ENCODE measurements around the gene STKLD1. TPM values are rescaled to one million over a fixed set of nuclear protein-coding genes. Genes with fewer than 3 reads are reported as not detected.

Gene STKLD1
- total RNA-seq, 1 donor from 2014 or later: 1.6 TPM

DNA sequence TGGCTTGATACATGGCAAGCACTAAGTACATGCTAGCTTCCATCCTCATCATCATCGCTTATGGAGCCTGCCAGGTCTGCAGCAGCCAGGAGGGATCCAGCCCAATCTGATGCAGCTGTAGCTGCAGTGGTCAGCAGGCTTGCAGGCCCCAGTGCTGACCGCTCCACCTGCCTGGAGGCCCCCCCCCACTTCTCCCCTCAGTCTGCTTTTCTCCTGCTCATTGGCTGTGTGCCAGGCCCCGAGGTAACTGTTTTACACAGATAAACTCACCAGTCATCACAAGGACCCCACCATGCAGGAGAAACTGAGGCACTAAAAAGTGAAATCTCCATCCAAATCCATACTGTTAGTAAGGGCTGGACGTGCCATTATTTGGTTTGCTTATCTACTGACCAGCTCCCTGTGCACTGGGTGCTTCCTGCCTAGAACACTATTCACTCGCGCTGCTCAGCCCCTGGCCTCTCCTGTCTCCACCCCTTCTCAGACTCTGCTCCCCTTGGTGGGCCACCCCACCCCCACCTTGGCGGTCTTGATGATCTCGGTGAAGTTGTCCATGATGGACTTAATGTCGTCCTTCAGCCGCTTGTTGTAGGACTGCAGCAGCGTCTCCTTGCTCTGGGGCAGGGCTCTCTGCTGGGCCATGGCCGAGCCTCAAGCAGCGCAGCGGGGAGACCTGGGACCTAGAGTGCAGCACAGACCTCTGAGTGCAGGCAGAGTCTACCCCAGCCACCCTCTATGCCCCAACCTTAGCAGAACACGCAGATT, 30.0 kb upstream of the STKLD1 start:
- Histone ChIP-seq H3K27ac (peak overlapping the region; percentile 92), H3K27me3 (ENCODE audit: low read depth) (no peaks in the 10 kb centered on the region), H3K36me3 (peaks cover 75% of the 10 kb centered on the region), H3K4me3 (peak overlapping the region; percentile 93), H3K9me3 (no peaks in the 10 kb centered on the region), H3K4me1 (peaks cover 41% of the 10 kb centered on the region)
- ATAC-seq (no peak), DNase-seq (peak; percentile 49)
- TF ChIP-seq, protein P1, sequence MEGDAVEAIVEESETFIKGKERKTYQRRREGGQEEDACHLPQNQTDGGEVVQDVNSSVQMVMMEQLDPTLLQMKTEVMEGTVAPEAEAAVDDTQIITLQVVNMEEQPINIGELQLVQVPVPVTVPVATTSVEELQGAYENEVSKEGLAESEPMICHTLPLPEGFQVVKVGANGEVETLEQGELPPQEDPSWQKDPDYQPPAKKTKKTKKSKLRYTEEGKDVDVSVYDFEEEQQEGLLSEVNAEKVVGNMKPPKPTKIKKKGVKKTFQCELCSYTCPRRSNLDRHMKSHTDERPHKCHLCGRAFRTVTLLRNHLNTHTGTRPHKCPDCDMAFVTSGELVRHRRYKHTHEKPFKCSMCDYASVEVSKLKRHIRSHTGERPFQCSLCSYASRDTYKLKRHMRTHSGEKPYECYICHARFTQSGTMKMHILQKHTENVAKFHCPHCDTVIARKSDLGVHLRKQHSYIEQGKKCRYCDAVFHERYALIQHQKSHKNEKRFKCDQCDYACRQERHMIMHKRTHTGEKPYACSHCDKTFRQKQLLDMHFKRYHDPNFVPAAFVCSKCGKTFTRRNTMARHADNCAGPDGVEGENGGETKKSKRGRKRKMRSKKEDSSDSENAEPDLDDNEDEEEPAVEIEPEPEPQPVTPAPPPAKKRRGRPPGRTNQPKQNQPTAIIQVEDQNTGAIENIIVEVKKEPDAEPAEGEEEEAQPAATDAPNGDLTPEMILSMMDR (IDR thresholded peaks at IDR 0.05): no peak
- intact Hi-C loops (cut with DNase I): no loop called here

DNA sequence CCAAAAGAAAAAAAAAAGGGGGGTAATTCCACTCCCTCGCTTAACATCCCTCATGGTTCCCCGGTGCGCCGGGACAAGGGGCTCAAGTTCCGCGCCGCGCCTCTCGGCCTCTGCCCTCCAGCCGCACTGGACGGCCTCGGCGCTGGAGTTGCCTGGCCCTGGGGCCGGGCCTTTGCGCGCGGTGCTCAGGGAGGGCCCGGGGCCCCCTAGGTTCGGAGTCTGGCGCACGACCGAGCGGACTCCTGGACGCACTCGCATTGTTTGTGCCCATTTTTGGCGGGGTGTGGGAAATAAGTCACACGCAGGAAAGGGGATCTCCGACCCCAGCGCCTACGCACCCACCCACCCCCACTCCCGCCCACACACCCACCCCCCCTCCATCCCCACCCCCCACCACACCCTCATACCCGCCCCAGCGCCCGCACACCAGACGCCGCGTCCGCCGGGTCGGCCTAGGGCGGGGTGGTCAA, 28.6 kb upstream of the STKLD1 start:
- Histone ChIP-seq H3K4me1 (peaks cover 30% of the 10 kb centered on the region), H3K9me3 (no peaks in the 10 kb centered on the region), H3K36me3 (peaks cover 75% of the 10 kb centered on the region), H3K27me3 (ENCODE audit: low read depth) (no peaks in the 10 kb centered on the region), H3K27ac (peak overlapping the region; percentile 92), H3K4me3 (peak overlapping the region; percentile 93)
- intact Hi-C loops (cut with DNase I): no loop called here
- DNase-seq: peak; percentile 59
- peak; percentile 77 to 79 for ATAC-seq
- TF ChIP-seq, protein P1 (IDR thresholded peaks at IDR 0.05): no peak

DNA sequence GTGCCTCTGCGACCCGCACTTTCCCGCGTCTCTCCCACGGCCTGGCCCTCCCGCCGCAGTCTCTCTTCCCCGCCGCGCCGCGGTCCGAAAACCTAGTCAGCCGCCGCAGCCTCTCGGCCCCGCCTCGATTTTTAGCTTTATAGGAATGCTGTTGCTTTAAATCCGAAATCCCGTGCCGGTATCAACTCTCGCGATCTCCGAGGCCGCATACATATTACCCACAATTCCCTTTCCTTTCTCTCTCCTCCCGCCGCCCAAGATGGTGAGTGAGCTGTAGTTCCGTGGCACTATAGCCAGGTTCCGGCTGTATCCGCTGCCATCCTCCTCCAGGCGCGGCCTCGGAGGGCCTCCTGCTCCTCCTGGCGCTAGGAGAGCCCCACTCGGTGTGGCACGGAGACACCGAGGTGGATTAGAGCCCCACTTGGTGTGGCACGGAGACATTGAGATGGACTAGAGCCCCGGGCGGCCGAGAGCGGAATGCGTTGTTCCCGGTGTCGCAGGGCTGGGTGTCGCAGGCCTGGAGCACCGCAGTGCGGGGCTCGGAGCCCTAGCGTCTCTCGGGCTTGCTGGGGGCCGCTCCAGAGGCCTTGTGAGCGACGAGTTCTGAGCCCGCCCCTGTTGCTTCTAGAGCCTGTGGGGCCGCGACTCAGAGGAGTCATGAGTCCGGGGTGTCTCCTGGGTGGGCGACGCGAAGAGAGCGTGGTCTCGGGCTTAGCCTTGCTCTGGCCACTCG, 28.0 kb upstream of the STKLD1 start, which contains the start of the genes MED22 and RPL7A:
Gene MED22, minus strand, starts transcription at position 147 of the 733 bp plus-strand sequence. CDS start 1,469 bp downstream, outside the sequence.
Gene RPL7A, plus strand, starts transcription at position 234 of the 733 bp plus-strand sequence. Its CDS starts 26 bp downstream, at position 260.
- Histone ChIP-seq H3K27ac (peak within 1 kb of the TSS; percentile 92), H3K36me3 (peaks cover 75% of the 10 kb centered on the region), H3K9me3 (no peaks in the 10 kb centered on the region), H3K4me3 (peak within 1 kb of the TSS; percentile 93), H3K27me3 (ENCODE audit: low read depth) (no peaks in the 10 kb centered on the region), H3K4me1 (peaks cover 30% of the 10 kb centered on the region)
- intact Hi-C loops (cut with DNase I): no loop called here
- peak; percentile 94 to 96 for ATAC-seq
- DNase-seq: peak; percentile 95
- TF ChIP-seq, protein P1 (IDR thresholded peaks at IDR 0.05): no peak

DNA sequence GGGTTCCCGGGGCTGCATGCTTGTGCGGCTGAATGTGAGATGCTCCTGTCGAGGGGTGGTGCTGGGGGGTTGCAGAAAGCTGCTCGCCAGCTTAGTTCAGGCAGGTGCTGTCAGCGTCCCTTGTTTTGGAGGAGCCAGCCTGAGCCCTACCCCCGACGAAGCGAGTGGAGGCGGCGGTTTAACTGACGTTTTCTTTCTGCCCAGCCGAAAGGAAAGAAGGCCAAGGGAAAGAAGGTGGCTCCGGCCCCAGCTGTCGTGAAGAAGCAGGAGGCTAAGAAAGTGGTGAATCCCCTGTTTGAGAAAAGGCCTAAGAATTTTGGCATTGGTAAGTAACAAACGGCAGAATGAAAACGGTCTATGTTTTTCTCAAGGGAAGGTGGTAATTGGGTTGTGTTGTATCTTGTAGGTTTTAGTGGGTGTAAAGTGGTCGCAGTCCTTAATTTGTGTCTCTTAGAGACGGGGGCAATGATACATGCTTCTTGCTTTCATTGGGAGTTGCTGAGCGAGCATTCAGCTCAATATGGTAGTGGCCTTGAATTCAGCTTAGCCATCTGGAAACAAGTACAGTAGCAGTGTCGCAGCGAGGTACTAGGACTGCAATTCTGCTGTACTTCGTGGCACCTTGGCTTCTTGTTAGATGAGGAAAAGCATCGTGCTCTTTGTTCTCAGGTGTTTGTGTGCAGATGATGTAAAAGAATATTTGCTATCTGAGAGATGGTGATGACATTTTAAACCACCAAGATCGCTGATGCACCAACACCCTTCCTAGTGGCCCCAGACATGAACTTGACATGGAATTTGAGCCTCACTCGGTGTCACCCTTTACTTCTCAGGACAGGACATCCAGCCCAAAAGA, 27.2 kb upstream of the STKLD1 start:
- H3K27ac ChIP-seq: peak overlapping the region; percentile 92
- ATAC-seq: no peak
- TF ChIP-seq, protein P1 (IDR thresholded peaks at IDR 0.05): no peak
- intact Hi-C loops (cut with DNase I): no loop called here
- no peak for DNase-seq
- peak overlapping the region; percentile 93 for H3K4me3 ChIP-seq
- peaks cover 30% of the 10 kb centered on the region for H3K4me1 ChIP-seq
- H3K27me3 ChIP-seq (ENCODE audit: low read depth): no peaks in the 10 kb centered on the region
- no peaks in the 10 kb centered on the region for H3K9me3 ChIP-seq
- H3K36me3 ChIP-seq: peaks cover 75% of the 10 kb centered on the region
